Chondrocyte (in vitro differentiated cells): ENCODE measurements around the gene DUSP22. TPM values are rescaled to one million over a fixed set of nuclear protein-coding genes. Genes with fewer than 3 reads are reported as not detected.
"Not testable (repeated sequence)": the region's sequence is repeated elsewhere in the genome, so short reads cannot be mapped to it uniquely, and the experiment has no call there.

ENCODE experiments used
- DNase-seq: peaks from one replicate; pipeline ENCODE4 v3.0.0; 2021; ENCODE audit warnings: mixed read lengths, low spot score
- H3K27ac Mint-ChIP-seq: one replicate; pipeline ENCODE4 v1.8.0; 2021; ENCODE audit warnings: mild to moderate bottlenecking, moderate library complexity, mixed read lengths; ENCODE audit not compliant: unreplicated experiment
- H3K27me3 Mint-ChIP-seq: 2 replicates; pipeline ENCODE4 v1.8.0; 2021; ENCODE audit warnings: low read depth, mixed read lengths
- H3K36me3 Mint-ChIP-seq: 2 replicates; pipeline ENCODE4 v1.8.0; 2021; ENCODE audit warnings: low read depth, mixed read lengths
- H3K4me1 Mint-ChIP-seq: 2 replicates; pipeline ENCODE4 v1.8.0; 2021; ENCODE audit warnings: low read depth, mild to moderate bottlenecking, mixed read lengths
- H3K4me3 Mint-ChIP-seq: one replicate; pipeline ENCODE4 v1.8.0; 2021; ENCODE audit warnings: mild to moderate bottlenecking, moderate library complexity, mixed read lengths; ENCODE audit not compliant: unreplicated experiment
- H3K9me3 Mint-ChIP-seq: 2 replicates; pipeline ENCODE4 v1.8.0; 2021; ENCODE audit warnings: low read depth, mixed read lengths
- CTCF ChIP-seq: fragments of 200-600 bp; sonication (generic); IDR thresholded peaks from 2 replicates; pipeline ENCODE4 v1.5.0; 2021; ENCODE audit warnings: antibody characterized with exemption, mild to moderate bottlenecking, moderate library complexity
- long read RNA-seq: library from polyadenylated mRNA; stranded (forward); transcript quantifications from one replicate; pipeline ENCODE4 v2.0.0, GENCODE V29; 2021
- total RNA-seq: library from RNA; stranded (reverse); gene quantifications from 3 replicates; pipeline ENCODE4 v1.2.1, GENCODE V29; 2021

DUSP22 gene
- 24.6 to 35.8 TPM (median 34.2 TPM) in 3 replicates for total RNA-seq
- long read RNA-seq, transcript DUSP22-202 (7 exons, 3,098 nt) = major isoform, 27 of 67 reads
- long read RNA-seq, transcript DUSP22-208 (6 exons, 1,166 nt) = minor isoform, 22 of 67 reads
- long read RNA-seq, transcript DUSP22-201 (8 exons, 1,485 nt) = minor isoform, 7 of 67 reads
- long read RNA-seq, partial matches to known transcripts = 4 of 67 reads
- long read RNA-seq, other reads (novel, unspliced or antisense) = 4 of 67 reads

- H3K4me1 Mint-ChIP-seq = peaks cover 14% of the 10 kb centered on the region
- no peak for TF ChIP-seq CTCF
- H3K27ac Mint-ChIP-seq = peak within 1 kb of the TSS; percentile 80
- no peaks in the 10 kb centered on the region for H3K36me3 Mint-ChIP-seq
- H3K27me3 Mint-ChIP-seq = peaks cover 10% of the 10 kb centered on the region
- no peaks in the 10 kb centered on the region for H3K9me3 Mint-ChIP-seq
- peak; percentile 96 for DNase-seq
- peak within 1 kb of the TSS; percentile 88 for H3K4me3 Mint-ChIP-seq
Observed at GRCh38 chr6:291697-292505, at the start of gene DUSP22. TSS of gene DUSP22 (plus strand) at chr6:292487. CDS start at chr6:292540, 53 bp downstream.

GRCh38 chr6:246352-246751, 45.9 kb upstream of the DUSP22 start:
- TF ChIP-seq CTCF = no peak
- H3K27ac Mint-ChIP-seq = no peak overlapping the region
- peaks cover 29% of the 10 kb centered on the region for H3K27me3 Mint-ChIP-seq
- H3K4me3 Mint-ChIP-seq = no peak overlapping the region
- no peak for DNase-seq
- peaks cover 1% of the 10 kb centered on the region for H3K36me3 Mint-ChIP-seq
- H3K4me1 Mint-ChIP-seq = no peaks in the 10 kb centered on the region
- H3K9me3 Mint-ChIP-seq = peaks cover 13% of the 10 kb centered on the region

- Mint-ChIP-seq H3K27me3 (peaks cover 27% of the 10 kb centered on the region), H3K4me3 (no peak overlapping the region), H3K9me3 (peaks cover 13% of the 10 kb centered on the region), H3K27ac (no peak overlapping the region), H3K4me1 (no peaks in the 10 kb centered on the region), H3K36me3 (peaks cover 1% of the 10 kb centered on the region)
- no peak for DNase-seq
- no peak for TF ChIP-seq CTCF
Observed at GRCh38 chr6:247351-247750, 44.9 kb upstream of the DUSP22 start.

- not testable (repeated sequence) for H3K36me3 Mint-ChIP-seq
Observed at GRCh38 chr6:248046-248445, 44.2 kb upstream of the DUSP22 start.

GRCh38 chr6:250676-251075, 41.6 kb upstream of the DUSP22 start:
- Mint-ChIP-seq H3K36me3 (no peaks in the 10 kb centered on the region), H3K27ac (no peak overlapping the region), H3K4me1 (no peaks in the 10 kb centered on the region), H3K4me3 (no peak overlapping the region), H3K27me3 (peaks cover 18% of the 10 kb centered on the region), H3K9me3 (no peaks in the 10 kb centered on the region)
- TF ChIP-seq CTCF = no peak
- DNase-seq = no peak

More at GRCh38 chr6:248046-248445, 44.2 kb upstream of the DUSP22 start:
- Mint-ChIP-seq H3K27me3 (peaks cover 24% of the 10 kb centered on the region), H3K9me3 (peaks cover 13% of the 10 kb centered on the region)
- DNase-seq, H3K4me1 Mint-ChIP-seq, H3K27ac Mint-ChIP-seq, H3K4me3 Mint-ChIP-seq: not testable (repeated sequence)
